HepG2 (cell line): ENCODE results near the gene SPAG5. TPM values are rescaled to one million over a fixed set of nuclear protein-coding genes. Genes with fewer than 3 reads are reported as not detected.

Source experiments
- ATAC-seq: fragments of 200-7000 bp; cut with Tn5 transposase; 3 replicates; pipeline ENCODE4 v1.9.1; 2020; ENCODE audit warnings: mild to moderate bottlenecking, moderate library complexity
- BruUV-seq: library from RNA; stranded (reverse); fragments of 400-500 nt; replicated peaks from 2 replicates; lab custom pipeline; 2021; lab: Mats Ljungman, UMichigan
- CTCF ChIA-PET: fragments of 300-600 bp; formaldehyde crosslinking; extraction: SDS; loops from one replicate; lab custom pipeline; 2021; ENCODE audit warnings: low total read pairs, inconsistent platforms, low intra/inter-chr PET ratio; lab: Yijun Ruan, JAX
- POLR2A ChIA-PET: fragments of 350-600 bp; sonication (Branson Sonifier 250); formaldehyde crosslinking; loops from one replicate; lab custom pipeline; 2020; ENCODE audit warnings: antibody characterized with exemption, inconsistent platforms; lab: Yijun Ruan, JAX
- DNase-seq: peaks from one replicate; pipeline ENCODE4 v3.0.0-alpha.2; 2015; ENCODE audit warnings: low spot score
- FAIRE-seq: peaks from 3 replicates; lab custom pipeline; 2011; peaks lifted over from hg19 to GRCh38; lab: Jason Lieb, UNC
- H2AFZ ChIP-seq: one replicate; pipeline ENCODE4 v1.6.1; 2011; ENCODE audit warnings: low read length, inconsistent platforms
- H3K27ac ChIP-seq: fragments of 300-600 bp; 3 replicates; pipeline ENCODE4 v1.8.0; 2011; ENCODE audit warnings: mixed run types, mild to moderate bottlenecking, mixed read lengths, low read length, inconsistent platforms; ENCODE audit not compliant: insufficient read depth; ENCODE audit errors: extremely low read length
- H3K27me3 ChIP-seq, 2 experiments: fragments of 200-600 bp in 1 of 2; 2 replicates in 1 of 2; 3 replicates in 1 of 2; pipeline versions ENCODE4 v1.6.0 to v1.8.0; 2011; ENCODE audit warnings: low read length in 2 of 2, mild to moderate bottlenecking in 2 of 2, moderate library complexity in 2 of 2, inconsistent platforms in 1 of 2; ENCODE audit not compliant: insufficient read depth in 2 of 2, control insufficient read depth in 1 of 2
- H3K36me3 ChIP-seq, 2 experiments: fragments of 200-600 bp in 1 of 2; replicated peaks in 1 of 2; 2 replicates in 1 of 2; 3 replicates in 1 of 2; pipeline versions ENCODE4 v1.5.1 to v1.8.0; 2011; ENCODE audit warnings: low read length in 2 of 2, inconsistent platforms in 1 of 2; ENCODE audit not compliant: insufficient read depth in 2 of 2, control insufficient read depth in 1 of 2
- H3K4me1 ChIP-seq: 2 replicates; pipeline ENCODE4 v1.5.1; 2012; ENCODE audit warnings: low read length, inconsistent platforms; ENCODE audit not compliant: insufficient read depth
- H3K4me2 ChIP-seq: 2 replicates; pipeline ENCODE4 v1.6.0; 2011; ENCODE audit warnings: low read depth, low read length, inconsistent platforms
- H3K4me3 ChIP-seq, 3 experiments: fragments of 200-600 bp in 1 of 3; sonication (generic), shearing (Covaris generic) in 1 of 3; replicated peaks in 1 of 3; 2 replicates each; pipeline ENCODE4 v1.5.1; 2011 to 2016; ENCODE audit warnings: low read length in 3 of 3, inconsistent platforms in 2 of 3, low read depth in 2 of 3, mild to moderate bottlenecking in 2 of 3, control low read depth in 1 of 3, mixed read lengths in 1 of 3; ENCODE audit not compliant: insufficient read depth in 1 of 3
- H3K79me2 ChIP-seq: one replicate; pipeline ENCODE4 v1.6.1; 2011; ENCODE audit warnings: low read length, inconsistent platforms; ENCODE audit not compliant: insufficient read depth
- H3K9ac ChIP-seq: 2 replicates; pipeline ENCODE4 v1.6.0; 2011; ENCODE audit warnings: mild to moderate bottlenecking, low read depth, low read length, inconsistent platforms; ENCODE audit not compliant: insufficient read depth
- H3K9me3 ChIP-seq: 2 replicates; pipeline ENCODE4 v1.5.1; 2012; ENCODE audit warnings: mild to moderate bottlenecking, low read length
- H4K20me1 ChIP-seq: 2 replicates; pipeline ENCODE4 v1.6.0; 2011; ENCODE audit warnings: inconsistent platforms, mild to moderate bottlenecking, low read length, moderate library complexity; ENCODE audit not compliant: insufficient read depth
- CREB3 ChIP-seq: sonication (generic); formaldehyde crosslinking; IDR thresholded peaks from 2 replicates; pipeline ENCODE4 v1.5.0; 2020; ENCODE audit warnings: missing genetic modification reagents
- ELF1 ChIP-seq: sonication (generic); formaldehyde crosslinking; IDR thresholded peaks from 2 replicates; pipeline ENCODE4 v1.4.0; 2020; ENCODE audit warnings: missing genetic modification reagents
- NR0B2 ChIP-seq: sonication (generic); formaldehyde crosslinking; IDR thresholded peaks from 2 replicates; pipeline ENCODE4 v1.4.0; 2020; ENCODE audit warnings: mild to moderate bottlenecking, missing genetic modification reagents
- RNF2 ChIP-seq: fragments of 450-650 bp; conservative IDR thresholded peaks from 2 replicates; pipeline ENCODE4 v1.6.1; 2016; ENCODE audit warnings: low read depth
- SETDB1 ChIP-seq: sonication (generic); formaldehyde crosslinking; IDR thresholded peaks from 2 replicates; pipeline ENCODE4 v1.5.1; 2020; ENCODE audit warnings: missing genetic modification reagents, mild to moderate bottlenecking, borderline replicate concordance
- SP5 ChIP-seq: IDR thresholded peaks from 2 replicates; pipeline ENCODE4 v1.6.1; 2016; ENCODE audit warnings: low read depth, borderline replicate concordance
- ZFP1 ChIP-seq: IDR thresholded peaks from 2 replicates; pipeline ENCODE4 v1.6.1; 2016
- ZNF280D ChIP-seq: sonication (generic); formaldehyde crosslinking; IDR thresholded peaks from 2 replicates; pipeline ENCODE4 v1.5.1; 2020; ENCODE audit warnings: mild to moderate bottlenecking, missing genetic modification reagents
- ZNF33A ChIP-seq: sonication (generic); formaldehyde crosslinking; IDR thresholded peaks from 2 replicates; pipeline ENCODE4 v1.5.1; 2020; ENCODE audit warnings: missing genetic modification reagents, mild to moderate bottlenecking, moderate library complexity, borderline replicate concordance
- ZNF343 ChIP-seq: sonication (generic); formaldehyde crosslinking; IDR thresholded peaks from 2 replicates; pipeline ENCODE4 v1.4.0; 2020; ENCODE audit warnings: mild to moderate bottlenecking, missing genetic modification reagents
- ZNF790 ChIP-seq: sonication (generic); formaldehyde crosslinking; IDR thresholded peaks from 2 replicates; pipeline ENCODE4 v1.8.0; 2022; ENCODE audit warnings: missing genetic modification reagents, mild to moderate bottlenecking, borderline replicate concordance
- WGBS: methylation state at CpG from one replicate; pipeline ENCODE4 v1.1.6; 2017; ENCODE audit warnings: low lambda C conversion rate; 5-methylcytosine and 5-hydroxymethylcytosine counted together
- in situ Hi-C: cut with HindIII; loops from 2 replicates; pipeline ENCODE4 v1.10.0; 2017; ENCODE audit warnings: low pct_unique_long_range_greater_than_20kb; ENCODE audit not compliant: extremely low pct_ligation_motif_present
- intact Hi-C: fragments of 100-400 bp; cut with micrococcal nuclease; formaldehyde crosslinking; loops from one replicate; pipeline ENCODE4 v1.10.0; 2022; ENCODE audit not compliant: unreplicated experiment
- polyA plus RNA-seq, 8 experiments: library from polyadenylated mRNA; depleted of rRNA in 3 of 8; stranded (reverse) in 7 of 8; unstranded in 1 of 8; fragments of >200 nt; fragmentation: Illumina TruSeq in 4 of 8; extraction: Trizol in 4 of 8; gene quantifications; 2 replicates each; pipeline versions ENCODE4 v1.2.1 to v1.2.3, GENCODE V29; 2011 to 2016; ENCODE audit warnings: low read depth in 4 of 8, missing spikeins in 1 of 8, mixed read lengths in 1 of 8; ENCODE audit not compliant: insufficient read depth in 1 of 8
- total RNA-seq, 5 experiments: library from RNA; depleted of rRNA; stranded (reverse); fragments of >200 nt; fragmentation: Illumina TruSeq; extraction: Trizol; gene quantifications; 2 replicates each; pipeline ENCODE4 v1.2.3, GENCODE V29; 2016; ENCODE audit warnings: low read depth in 1 of 5
- TF ChIP-seq, protein P1 (sequence below): sonication (generic); formaldehyde crosslinking; conservative IDR thresholded peaks from 2 replicates; pipeline ENCODE4 v1.8.0; 2022; ENCODE audit warnings: missing genetic modification reagents
- TF ChIP-seq, protein P2 (sequence below): sonication (generic); formaldehyde crosslinking; IDR thresholded peaks from 2 replicates; pipeline ENCODE4 v1.4.0; 2020; ENCODE audit warnings: missing genetic modification reagents, borderline replicate concordance

Gene SPAG5
- total and polyA plus RNA-seq, 2 of the 13 experiments (the other 11 are each of a cell fraction or from before 2014, with no cell fraction given), result 41.4 to 98.0 TPM

GRCh38 chr17:28555022-28555421 is 43.8 kb downstream of the SPAG5 start (continued):
- TF ChIP-seq, protein P1, sequence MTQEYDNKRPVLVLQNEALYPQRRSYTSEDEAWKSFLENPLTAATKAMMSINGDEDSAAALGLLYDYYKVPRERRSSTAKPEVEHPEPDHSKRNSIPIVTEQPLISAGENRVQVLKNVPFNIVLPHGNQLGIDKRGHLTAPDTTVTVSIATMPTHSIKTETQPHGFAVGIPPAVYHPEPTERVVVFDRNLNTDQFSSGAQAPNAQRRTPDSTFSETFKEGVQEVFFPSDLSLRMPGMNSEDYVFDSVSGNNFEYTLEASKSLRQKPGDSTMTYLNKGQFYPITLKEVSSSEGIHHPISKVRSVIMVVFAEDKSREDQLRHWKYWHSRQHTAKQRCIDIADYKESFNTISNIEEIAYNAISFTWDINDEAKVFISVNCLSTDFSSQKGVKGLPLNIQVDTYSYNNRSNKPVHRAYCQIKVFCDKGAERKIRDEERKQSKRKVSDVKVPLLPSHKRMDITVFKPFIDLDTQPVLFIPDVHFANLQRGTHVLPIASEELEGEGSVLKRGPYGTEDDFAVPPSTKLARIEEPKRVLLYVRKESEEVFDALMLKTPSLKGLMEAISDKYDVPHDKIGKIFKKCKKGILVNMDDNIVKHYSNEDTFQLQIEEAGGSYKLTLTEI (CRISPR knock-in tag), result no peak
- TF ChIP-seq NR0B2 (CRISPR knock-in tag) (no peak), CREB3 (no peak), ZNF790 (no peak)

- ATAC-seq (no peak), DNase-seq (no peak), FAIRE-seq (no peak)
- no peak overlapping the region for H3K9ac ChIP-seq
- no peaks in the 10 kb centered on the region for H3K9me3 ChIP-seq
- H3K27ac ChIP-seq, result no peak overlapping the region
- POLR2A ChIA-PET, result no interaction called here
- no peaks in the 10 kb centered on the region for H3K79me2 ChIP-seq
- CTCF ChIA-PET, result no interaction called here
- H3K4me3 ChIP-seq, result no peak overlapping the region
- H2AFZ ChIP-seq, result no peak overlapping the region
- WGBS, result 100% methylated on average over 4 of the region's 6 CpGs
- no peaks in the 10 kb centered on the region for H4K20me1 ChIP-seq
- peaks cover 39% of the 10 kb centered on the region for H3K4me1 ChIP-seq
- intact Hi-C loops, result no loop called here
- H3K36me3 ChIP-seq, result peaks cover 14 to 50% of the 10 kb centered on the region in 2 experiments
- no peak overlapping the region for H3K4me2 ChIP-seq
- no peaks in the 10 kb centered on the region for H3K27me3 ChIP-seq
- in situ Hi-C loops, result no loop called here
- BruUV-seq, result no TSS peak
- no peak for TF ChIP-seq ZNF280D
- no peak for TF ChIP-seq ZNF33A (CRISPR knock-in tag)
- TF ChIP-seq RNF2, result no peak
- no peak for TF ChIP-seq SETDB1 (CRISPR knock-in tag)
- TF ChIP-seq ELF1 (CRISPR knock-in tag), result no peak
- no peak for TF ChIP-seq ZNF343 (CRISPR knock-in tag)
- TF ChIP-seq, protein P2, sequence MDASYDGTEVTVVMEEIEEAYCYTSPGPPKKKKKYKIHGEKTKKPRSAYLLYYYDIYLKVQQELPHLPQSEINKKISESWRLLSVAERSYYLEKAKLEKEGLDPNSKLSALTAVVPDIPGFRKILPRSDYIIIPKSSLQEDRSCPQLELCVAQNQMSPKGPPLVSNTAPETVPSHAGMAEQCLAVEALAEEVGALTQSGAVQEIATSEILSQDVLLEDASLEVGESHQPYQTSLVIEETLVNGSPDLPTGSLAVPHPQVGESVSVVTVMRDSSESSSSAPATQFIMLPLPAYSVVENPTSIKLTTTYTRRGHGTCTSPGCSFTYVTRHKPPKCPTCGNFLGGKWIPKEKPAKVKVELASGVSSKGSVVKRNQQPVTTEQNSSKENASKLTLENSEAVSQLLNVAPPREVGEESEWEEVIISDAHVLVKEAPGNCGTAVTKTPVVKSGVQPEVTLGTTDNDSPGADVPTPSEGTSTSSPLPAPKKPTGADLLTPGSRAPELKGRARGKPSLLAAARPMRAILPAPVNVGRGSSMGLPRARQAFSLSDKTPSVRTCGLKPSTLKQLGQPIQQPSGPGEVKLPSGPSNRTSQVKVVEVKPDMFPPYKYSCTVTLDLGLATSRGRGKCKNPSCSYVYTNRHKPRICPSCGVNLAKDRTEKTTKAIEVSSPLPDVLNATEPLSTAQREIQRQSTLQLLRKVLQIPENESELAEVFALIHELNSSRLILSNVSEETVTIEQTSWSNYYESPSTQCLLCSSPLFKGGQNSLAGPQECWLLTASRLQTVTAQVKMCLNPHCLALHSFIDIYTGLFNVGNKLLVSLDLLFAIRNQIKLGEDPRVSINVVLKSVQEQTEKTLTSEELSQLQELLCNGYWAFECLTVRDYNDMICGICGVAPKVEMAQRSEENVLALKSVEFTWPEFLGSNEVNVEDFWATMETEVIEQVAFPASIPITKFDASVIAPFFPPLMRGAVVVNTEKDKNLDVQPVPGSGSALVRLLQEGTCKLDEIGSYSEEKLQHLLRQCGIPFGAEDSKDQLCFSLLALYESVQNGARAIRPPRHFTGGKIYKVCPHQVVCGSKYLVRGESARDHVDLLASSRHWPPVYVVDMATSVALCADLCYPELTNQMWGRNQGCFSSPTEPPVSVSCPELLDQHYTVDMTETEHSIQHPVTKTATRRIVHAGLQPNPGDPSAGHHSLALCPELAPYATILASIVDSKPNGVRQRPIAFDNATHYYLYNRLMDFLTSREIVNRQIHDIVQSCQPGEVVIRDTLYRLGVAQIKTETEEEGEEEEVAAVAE (CRISPR knock-in tag), result no peak
- no peak for TF ChIP-seq SP5 (CRISPR knock-in tag)
- TF ChIP-seq ZFP1, result no peak
Observed at GRCh38 chr17:28554565-28554964, 44.3 kb downstream of the SPAG5 start.
